HG02571 (cell line): ENCODE data around the gene GLRA1.
"Not testable (repeated sequence)": the region's sequence is repeated elsewhere in the genome, so short reads cannot be mapped to it uniquely, and the experiment has no call there.

Source experiments
- ATAC-seq: cut with Tn5 transposase; IDR thresholded peaks from one replicate; pipeline ENCODE4 v1.9.1; 2021; ENCODE audit warnings: mild to moderate bottlenecking, moderate library complexity; ENCODE audit not compliant: unreplicated experiment

GLRA1 gene

DNA sequence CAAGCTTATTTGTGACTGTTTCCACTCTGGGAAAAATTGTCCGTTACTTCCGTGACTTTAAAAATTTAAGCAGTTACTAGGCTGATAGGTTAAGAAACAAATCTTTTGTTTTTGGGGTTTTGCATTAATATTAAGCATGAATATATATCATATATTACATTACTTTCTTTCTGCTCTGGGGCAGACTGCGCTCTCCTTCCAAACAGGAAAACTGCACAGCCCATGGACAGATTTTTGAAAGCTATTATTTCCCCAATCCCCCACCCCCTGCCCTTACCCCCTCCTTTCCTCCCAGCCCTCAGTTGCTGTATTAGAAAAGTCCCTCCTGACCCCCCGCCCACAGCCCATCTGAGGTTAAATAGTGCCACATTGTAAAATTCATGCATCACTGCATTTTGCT lies 102.5 kb downstream of the GLRA1 start:
- ATAC-seq: no peak

DNA sequence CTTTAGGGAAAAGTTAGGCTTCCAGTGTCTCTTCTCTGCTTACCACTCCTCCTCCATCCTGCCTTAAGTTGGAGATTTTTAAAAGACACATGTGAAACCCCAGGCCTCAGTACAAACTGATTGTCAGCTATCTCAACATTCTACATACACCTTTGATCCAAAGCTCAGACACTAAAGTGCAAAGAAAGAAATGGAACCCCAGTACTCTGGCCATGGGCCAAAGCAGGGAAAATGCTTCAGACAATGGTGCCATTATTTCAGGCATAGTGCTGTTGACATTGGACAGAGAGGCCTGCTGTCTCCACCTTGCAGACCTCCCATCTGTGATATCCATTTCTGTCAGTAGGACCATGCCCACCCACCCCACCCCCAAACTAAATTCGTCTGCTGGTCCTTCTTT lies 103.7 kb downstream of the GLRA1 start:
- no peak for ATAC-seq

DNA sequence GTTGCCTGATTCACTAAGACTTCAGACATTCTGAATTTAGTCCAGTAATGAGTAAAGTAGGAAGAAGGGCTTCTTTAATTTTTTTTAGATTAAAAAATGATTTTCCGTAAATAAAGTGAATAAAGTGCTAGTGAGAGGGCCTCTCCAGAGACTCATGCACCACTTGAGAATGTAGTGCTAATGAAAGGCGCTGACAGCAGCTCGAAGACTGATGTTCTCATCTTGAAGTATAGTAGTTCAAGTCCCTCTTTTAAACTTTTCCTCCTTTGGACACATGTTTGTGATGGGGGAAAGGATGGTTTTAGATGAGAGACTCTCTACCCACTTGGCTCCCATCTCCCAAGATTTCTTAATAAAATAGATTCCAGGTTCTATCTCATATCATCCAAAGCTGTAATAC lies 104.4 kb downstream of the GLRA1 start:
- ATAC-seq: no peak

DNA sequence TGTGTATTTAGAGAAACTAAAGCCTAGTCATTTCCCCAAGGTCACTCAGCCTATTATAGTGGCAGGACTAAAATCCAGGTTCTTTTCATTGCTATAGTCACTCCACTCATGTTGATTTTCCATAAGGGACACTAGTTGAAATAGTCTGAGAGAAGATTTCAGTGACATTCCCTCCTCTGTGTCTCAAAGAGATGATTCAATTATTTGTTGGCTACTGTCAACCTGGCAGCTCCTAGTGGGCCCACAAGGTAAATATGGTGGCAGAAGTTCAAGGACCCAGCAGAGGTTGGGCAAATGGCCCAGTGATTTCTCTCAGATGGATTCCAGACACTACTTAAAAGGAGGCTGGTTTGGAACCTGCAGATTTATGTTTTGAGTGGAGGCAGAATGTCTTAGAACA lies 104.8 kb downstream of the GLRA1 start:
- no peak for ATAC-seq

DNA sequence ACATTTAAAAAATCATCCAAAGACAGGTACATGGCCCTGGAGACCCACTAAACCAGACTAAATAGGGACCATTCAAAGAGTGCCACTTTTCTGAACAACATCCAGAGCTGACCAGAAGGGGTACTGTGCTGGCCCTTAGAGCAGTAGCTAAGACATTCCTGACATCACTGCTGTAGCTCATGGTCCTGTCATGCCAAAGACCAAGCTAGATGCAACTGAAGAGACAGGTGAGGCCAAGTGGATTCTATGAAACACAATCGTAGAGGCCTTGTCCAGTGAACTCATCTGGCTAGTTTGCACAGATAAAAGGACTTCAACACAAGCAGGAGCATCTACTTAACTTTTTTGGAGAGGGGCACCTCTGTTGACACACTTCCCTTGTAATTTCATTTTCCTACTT lies 109.6 kb downstream of the GLRA1 start:
- no peak for ATAC-seq

DNA sequence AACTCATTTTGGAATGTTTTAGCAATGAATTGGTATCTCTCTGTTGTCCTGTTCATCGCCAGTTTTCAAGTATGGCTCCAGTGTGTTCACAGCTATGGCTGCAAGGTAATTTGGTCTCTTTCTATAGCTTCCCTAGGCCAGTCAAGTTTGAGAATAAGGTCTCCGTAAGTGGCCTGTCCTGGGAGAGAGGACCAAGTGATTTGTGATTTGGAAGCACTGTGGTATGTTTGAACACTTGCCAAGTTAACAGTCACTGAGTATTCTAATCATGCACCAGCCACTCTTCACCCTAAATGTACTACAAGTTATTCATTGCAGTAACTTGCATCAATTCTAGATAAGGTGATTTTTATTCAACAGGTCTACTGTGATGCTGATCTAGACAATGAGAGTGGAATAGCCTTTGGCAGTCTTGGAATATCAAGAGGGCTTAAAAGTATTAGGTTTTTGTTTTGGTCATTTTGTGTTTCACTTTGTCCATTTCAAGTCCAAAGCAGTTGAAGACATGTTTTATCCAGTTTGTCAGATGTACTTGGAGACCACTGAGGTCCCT lies 111.8 kb downstream of the GLRA1 start:
- ATAC-seq: no peak

DNA sequence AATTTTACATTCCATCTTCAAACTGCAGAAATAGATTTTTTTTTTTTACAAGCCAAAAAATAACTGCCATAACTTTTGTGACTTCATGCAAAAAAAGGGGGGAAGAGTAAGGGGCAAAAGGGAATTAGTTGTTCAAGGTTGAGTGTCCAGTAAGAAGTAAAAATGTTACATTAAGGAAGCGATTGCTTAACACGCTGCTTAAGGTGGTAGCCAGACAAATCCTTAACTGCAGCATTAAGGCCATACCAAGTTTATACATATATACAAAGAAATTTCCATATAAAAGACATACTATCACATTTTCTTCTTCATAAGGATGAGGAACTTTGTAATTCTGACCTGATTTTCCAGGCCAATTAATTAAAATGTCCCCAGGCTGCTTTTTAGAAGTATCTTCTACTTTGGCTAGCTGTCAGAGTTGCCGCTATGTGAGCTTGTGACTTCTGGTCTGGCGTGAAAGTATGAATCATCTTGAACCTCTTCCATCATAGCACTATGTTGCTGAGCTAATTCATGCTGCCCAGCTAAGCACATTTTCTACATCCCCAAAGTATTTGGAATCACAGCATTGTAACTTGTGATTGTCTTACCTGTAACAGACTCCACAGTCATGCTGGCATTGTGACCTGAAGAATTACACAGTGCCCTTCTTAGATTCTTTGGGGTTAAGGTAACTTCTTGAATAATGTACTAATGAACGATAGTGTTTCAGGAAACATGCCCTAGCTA lies 112.9 kb downstream of the GLRA1 start:
- ATAC-seq: no peak

DNA sequence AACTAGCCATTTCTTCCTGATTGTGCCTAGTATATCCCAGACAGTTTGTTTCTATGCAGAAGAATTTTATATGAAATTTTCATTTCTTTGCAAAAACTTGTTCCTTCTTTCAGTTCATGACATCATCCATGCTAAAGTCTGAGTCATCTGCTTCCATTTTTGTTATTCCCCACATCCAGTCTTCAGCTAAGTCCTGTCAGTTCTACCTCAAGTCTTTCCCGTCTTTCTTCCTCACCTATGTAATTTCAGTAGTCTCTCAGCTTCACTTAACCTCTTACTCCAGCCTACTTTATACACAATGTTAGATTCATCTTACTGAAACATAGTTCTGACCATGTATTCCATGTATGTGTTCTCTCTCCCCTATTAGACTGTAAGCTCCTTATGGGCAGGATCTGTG lies 113.8 kb downstream of the GLRA1 start:
- no peak for ATAC-seq

DNA sequence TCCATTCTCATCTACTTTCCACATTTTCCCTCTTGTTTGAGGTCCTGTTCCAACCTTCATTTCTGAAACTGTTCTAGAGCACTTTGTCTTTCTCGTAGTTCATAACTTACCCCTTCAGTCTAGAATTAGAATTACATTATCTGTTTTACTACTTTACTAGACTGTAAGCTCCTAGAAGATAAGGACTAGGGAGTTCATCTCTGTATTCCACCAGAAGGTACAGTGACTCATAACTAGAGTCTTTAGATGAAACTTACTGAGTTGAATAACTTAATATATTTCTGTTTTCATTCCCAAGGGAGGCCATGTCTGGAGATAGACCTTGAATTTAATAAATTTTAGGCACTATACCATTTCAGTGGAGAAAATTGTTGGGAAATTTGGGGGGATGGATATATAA lies 114.2 kb downstream of the GLRA1 start:
- ATAC-seq: no peak

DNA sequence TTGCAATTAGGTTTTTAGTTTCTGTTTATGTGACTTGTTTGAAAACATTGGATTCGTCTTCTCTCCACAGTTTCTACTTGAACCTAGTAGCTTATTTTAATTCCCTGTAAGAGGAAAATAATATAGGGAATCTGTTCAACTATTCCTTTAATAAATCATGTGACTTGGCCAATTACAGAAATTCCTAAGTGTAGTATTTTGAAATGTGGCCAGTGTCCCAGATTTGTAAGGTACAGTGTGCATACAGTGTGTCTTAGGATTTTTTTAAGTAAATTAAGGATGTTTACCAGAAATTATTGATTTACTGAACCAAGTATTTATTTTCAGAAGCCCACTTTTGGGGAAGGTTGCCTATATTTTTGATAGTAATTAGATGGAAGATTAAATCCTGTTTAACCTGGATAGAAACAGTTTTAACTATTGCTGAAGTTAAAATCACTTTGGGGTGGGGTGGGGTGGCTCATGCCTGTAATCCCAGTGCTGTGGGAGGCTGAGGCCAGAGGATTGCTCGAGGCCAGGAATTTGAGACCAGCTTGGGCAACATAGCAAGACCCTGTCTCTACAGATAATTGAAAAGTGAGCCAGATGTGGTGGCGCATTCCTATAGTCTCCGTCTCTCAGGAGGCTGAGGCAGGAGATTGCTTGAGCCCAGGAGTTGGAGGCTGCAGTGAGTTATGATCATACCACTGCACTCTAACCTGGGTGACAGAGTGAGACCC lies 116.0 kb downstream of the GLRA1 start:
- ATAC-seq: no peak

DNA sequence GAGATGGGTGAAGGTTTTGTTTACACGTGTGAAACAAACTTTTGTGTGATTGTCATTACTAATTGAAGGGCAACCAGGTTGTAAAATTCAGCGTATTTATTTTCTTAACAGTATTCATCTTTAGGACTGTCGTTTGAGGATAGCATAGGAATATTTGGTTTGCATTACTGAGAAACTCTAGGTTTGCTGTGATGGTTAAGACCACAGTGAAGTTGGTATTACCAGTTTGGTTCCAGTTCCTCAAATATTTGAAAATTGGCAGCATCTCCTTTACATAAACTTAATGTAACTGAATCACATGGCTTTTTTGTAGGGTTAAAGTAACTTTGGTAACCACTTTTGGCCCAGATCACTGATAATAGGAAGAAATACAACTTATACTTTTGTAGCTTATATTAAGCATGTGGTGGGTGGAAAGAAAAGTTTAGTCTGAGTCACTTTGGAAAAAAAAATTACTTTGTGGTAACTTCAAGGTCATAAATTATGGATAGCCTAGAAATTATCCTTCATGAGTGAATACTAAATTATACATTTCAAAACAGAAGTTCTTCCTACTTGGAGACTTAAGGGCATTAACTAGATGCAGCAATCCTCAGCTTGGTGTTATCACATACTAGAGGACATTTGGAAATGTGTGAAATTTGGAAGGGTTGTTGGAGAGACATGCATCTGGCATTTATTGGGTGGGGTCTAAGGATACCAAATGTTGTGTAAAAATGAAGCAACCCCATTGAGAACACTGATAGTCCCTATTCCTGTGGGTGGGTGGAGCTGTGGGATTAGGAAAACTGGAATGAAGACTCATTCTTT lies 119.0 kb downstream of the GLRA1 start:
- ATAC-seq: no peak

DNA sequence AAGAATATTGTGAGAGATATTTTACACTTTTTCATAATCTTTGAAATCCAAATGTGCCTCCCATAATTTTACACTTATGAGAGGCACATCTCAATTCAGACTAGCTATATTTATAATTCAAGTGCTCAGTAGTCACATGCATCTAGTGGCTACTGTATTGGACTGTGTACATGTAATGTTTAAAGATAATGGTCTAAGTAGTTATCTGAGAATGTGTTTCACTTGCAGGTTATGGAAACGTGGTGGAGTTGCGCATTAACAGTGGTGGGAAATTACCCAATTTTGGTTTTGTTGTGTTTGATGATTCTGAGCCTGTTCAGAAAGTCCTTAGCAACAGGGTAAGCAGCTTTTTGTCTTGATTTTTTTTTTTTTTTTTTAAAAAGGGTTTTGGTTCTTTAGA lies 124.1 kb downstream of the GLRA1 start:
- no peak for ATAC-seq

DNA sequence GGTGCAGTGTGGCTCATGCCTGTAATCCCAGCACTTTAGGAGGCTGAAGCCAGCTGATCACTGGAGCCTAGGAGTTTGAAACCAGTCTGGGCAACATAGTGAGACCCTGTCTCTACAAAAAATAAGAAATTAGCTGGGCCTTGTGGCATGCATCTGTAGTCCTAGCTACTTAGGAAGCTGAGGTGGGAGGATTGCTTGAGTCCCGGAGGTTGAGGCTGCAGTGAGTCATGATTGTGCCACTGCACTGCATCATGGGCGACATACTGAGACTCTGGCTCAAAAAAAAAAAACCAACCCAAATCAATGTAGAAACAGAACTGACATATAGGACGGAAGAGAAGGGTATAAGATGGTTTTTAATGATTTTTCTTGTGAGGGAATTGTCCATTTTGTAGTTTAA lies 125.2 kb downstream of the GLRA1 start:
- no peak for ATAC-seq

DNA sequence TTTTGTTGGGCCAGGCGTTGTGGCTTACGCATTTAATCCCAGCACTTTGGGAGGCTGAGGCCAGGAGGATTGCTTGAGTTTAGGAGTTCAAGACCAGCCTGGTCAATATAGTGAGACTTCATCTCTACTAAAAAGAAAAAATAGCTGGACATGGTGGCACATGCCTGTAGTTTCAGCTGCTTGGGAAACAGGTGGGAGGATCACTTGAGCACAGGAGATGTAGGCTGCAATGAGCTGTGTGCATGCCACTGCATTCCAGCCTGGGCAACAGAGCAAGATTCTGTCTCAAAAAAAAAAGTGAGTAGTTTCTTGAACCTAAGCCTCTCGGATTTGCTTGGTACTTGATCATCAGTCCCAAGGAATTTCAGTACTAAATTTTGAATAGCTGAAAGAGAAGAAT lies 126.0 kb downstream of the GLRA1 start:
- ATAC-seq: no peak

DNA sequence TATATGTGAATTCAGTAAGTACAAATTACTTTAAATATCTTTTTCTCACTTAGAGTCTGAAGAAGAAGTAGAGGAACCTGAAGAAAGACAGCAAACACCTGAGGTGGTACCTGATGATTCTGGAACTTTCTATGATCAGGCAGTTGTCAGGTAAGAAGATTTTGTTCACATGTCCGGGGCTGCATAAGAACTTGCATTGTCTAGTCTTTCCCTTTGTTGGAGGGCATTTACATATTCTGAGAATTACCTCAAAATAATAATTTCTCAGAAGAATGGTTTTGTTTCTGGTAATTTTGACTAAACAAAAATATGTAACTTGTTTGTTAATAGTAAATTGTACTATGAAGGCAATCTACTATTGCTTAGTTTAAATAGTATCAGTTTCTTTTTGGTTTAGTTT lies 129.2 kb downstream of the GLRA1 start:
- ATAC-seq: no peak

DNA sequence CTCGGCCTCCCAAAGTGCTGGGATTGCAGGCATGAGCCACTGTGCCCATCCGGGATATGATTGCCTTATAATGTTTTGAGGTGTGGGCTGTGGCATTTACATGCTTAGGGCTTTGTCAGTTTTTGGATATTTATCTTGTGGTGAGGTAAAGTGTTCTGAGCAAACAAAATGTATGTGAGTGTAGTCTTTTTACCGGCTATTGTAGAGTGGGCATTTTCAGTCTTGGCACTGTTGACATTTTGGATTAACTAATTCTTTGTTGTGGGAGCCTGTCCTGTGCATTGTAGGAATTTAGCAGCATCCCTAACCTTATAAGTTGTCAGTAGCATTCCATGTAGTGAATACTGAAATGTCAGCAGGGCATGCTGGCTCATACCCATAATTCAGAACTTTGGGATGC lies 131.3 kb downstream of the GLRA1 start:
- ATAC-seq: no peak

DNA sequence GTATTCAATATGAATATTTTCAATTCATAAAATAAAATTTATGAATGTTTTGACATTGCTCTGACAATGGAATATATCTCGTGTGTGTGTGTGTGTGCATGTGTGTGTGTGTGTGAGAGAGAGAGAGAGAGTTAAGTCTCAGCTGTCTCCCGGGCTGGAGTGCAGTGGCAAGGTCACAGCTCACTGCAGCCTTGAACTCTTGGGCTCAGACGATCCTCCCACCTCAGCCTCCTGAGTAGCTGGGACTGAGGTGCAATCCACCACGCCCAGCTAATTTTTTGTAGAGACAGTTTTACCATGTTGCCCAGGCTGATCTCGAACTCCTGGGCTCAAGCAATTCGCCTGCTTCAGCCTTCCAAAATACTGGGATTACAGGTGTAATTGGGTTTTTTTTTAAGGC lies 136.8 kb downstream of the GLRA1 start:
- no peak for ATAC-seq

DNA sequence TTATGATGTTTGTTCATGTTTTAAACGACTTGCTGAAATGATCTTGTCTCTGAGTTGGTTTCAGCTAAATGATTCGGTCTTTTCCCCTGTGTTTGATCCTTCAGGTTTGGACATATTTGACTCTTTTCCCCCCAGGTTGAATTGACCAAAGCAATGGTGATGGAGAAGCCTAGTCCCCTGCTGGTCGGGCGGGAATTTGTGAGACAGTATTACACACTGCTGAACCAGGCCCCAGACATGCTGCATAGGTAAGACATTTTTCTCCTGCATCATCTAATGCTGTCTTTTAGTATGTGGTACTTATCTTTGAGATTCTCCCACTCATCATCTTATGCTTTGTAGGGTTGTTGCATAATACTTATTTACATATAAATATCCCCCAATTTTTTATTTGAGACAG lies 138.2 kb downstream of the GLRA1 start:
- ATAC-seq: no peak

DNA sequence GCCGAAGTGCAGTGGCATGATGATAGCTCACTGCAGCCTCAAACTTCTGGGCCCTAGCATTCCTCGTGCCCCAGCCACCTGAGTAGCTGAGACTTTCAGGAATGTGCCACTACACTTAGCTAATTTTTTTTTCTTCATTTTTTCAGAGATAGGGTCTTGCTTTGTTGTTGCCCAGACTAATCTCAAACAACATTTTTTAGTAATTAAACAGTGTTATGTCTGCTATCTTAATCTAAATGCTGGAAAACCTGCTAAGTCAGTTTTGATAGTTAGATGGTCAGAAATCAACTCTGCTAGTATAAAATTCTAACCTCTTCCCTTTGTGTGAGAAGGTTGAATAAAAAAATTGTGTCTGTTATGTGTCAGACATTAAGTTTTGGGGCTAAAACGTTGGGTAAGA lies 140.5 kb downstream of the GLRA1 start:
- no peak for ATAC-seq

DNA sequence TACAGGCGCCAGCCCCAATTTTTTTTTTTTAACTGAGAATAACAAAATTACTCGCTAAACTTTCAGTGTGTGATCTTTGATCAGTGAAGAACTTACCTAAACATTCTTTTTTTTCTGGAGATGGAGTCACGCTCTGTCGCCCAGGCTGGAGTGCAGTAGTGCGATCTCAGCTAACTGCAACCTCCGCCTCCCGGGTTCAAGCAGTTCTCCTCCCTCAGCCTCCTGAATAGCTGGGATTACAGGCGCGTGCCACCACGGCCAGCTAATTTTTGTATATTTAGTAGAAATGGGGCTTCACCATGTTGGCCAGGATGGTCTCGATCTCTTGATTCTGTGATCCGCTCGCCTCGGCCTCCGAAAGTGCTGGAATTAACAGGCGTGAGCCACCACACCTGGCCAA lies 141.0 kb downstream of the GLRA1 start:
- ATAC-seq: not testable (repeated sequence)

DNA sequence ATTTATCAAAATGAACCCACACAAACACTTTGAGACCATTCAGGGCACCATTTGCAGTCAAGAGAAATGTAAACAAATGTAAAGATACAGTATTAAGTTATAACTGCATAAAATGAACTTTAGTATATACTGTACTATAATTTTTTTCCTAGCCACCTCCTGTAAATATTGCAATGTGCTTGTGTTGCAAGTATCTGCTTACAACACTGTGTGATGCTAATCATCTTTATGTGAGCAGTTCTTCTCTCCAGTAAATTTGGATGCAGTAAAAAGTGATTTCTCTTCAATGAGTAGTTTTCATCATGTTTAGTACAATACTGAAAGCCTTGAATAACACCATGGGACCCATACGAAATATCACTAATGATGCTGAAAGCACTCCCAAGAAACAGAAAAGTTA lies 143.4 kb downstream of the GLRA1 start:
- no peak for ATAC-seq

DNA sequence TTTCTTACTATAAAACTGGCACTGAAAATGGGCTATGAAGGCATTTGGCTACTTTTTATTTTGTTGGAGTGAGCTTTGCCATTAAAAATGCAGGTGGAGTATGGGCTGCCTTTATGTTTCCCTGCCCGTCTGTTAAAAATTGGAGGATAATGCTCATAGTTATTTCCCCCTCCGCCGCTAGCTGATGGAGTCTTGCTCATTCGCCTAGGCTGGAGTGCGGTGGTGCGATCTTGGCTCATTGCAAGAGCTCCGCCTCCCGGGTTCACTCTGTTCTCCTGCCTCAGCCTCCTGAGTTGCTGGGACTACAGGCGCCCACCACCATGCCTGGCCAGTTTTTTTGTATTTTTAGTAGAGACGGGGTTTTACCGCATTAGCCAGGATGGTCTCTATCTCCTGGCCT lies 144.3 kb downstream of the GLRA1 start:
- ATAC-seq: no peak
